Activated T-cell treated with anti-CD3 and anti-CD28 coated beads, Interleukin-2, amount 50 U/mL, for 48 hours (primary cell): ENCODE results near the gene RAB36.
A peak's percentile ranks its signal among the peaks of the same experiment; 100 is the strongest.

Experiments
- DNase-seq, 2 experiments: peaks; one replicate each; pipeline ENCODE4 v3.0.0-alpha.2; 2020

RAB36 gene

DNA sequence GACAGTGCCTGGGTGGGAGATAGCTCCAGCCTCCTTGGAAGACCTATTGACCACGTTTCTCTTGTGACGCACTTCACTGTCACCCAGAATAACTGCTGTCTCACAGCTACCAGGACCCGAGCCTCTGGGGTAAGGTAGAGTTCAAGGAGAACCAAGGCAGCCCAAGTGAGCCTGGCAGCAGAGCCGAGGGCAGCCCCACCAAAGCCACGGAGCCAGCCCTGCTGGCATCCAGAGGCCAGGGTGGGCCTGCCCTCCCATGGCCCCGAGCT lies 36.3 kb upstream of the RAB36 start:
- no peak for DNase-seq

DNA sequence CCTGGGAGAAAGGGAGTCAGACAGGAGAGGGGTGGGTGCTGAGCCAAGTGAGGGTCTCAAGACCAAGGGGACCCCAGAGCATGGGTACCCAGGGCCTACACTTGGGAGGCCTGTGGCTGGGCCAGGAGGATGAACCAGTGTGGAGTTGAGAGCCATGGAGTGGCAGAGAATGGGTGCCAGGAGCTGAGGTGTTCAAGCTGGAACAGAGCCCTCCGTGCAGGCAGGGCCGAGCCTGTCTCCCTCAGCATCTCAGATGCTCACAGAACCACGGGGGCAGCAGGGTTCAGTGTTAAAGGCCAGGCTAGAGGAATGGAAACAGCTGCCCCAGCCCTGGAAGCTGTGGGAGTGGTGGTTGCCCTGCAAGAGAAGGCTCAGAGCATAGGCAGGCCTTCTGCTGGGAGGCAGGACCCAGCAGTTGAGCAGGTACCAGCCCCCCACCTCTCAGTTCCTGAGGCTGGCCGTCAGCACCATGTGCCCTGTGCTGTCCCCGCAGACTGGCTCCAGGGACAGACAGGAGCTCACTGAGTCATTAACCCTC lies 35.8 kb upstream of the RAB36 start:
- DNase-seq, result no peak

DNA sequence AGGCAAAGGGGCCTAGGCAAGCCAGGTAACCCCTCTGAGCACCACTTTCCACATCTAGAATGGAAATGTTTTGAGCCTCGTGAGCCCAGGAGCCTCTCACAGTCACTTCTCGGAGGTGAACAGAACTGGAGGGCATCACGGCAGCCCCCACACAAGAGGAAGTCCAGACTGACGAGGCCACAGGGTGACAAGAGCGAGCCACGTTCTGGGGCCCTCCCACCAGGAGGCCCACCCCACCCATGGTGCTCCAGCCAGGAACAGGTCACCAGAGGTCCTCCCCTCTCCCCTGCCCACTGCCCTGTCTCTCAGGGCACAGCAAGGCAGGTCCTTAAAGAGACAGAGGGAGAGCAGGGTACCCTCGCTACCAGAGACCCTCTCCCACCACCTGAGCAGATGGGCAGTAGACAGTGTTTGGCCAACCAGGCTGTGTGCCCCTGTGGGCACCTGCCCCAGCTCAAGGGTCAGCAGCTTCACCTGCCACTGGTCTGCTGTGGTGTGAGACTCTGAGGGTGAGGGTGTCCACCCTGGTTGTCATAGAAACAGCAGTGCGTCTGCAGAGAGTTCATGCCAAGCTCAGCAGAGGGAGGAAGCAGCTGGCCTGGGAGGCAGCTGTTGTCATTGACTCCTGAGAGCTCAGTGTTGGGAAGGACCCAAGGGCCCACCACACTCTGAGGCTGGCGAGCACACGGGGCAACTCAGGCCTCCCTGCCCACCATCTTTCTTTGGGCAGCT lies 34.9 kb upstream of the RAB36 start:
- no peak for DNase-seq

DNA sequence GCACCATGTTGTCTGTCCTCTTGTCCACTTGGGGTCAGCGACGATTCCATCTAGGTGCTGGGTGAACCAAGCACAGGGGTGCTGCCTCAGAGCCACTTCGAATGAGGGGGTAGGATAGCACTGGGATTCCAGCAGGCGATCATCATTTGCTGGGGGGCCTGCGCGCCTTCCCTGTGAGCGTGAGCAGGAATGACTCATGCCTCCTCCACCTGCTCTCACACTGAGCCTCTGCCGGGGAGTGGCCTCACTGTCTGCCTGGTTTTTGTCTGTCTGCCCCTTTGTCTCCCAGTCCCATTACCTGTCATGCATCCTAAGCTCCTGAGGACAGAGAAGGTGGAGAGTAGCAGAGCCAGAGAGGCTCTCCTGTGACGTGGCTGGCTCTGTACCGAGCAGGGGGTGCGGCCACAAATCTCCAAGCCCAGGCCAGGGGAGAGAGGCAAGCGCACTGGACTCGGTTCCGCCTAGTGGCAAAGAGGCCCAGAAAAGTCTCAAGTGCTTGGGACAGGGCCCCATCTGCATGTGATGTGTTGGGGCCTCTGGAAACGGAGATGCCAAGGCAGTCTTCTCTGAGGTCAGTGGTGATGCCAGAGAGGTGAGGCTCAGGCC lies 34.3 kb upstream of the RAB36 start:
- no peak for DNase-seq

DNA sequence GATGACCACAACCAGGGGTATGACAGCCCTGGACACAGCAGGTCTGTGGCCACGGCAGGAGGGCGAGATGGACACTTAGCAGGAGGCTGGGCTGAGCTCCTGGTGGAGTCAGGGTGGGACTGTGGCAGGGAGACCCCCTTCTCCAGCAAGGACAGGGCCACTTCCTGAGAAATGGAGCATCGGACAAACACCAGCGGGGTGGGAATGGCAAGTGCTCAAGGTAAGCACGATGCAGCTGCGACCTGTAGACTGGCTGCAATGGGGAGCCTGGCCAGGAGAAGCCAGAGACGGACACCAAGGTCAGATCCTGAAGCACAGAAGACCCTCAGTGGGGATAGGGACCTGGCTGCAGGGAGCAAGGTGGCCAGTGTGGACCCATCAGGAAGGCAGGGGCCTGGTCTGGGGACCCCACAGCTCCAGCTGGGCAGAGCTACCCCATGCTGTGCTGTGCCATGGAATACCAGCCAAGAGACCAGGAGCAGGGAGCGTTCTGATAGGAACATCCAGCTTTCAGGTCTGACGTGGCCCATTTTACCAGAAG lies 32.7 kb upstream of the RAB36 start:
- DNase-seq, result no peak

DNA sequence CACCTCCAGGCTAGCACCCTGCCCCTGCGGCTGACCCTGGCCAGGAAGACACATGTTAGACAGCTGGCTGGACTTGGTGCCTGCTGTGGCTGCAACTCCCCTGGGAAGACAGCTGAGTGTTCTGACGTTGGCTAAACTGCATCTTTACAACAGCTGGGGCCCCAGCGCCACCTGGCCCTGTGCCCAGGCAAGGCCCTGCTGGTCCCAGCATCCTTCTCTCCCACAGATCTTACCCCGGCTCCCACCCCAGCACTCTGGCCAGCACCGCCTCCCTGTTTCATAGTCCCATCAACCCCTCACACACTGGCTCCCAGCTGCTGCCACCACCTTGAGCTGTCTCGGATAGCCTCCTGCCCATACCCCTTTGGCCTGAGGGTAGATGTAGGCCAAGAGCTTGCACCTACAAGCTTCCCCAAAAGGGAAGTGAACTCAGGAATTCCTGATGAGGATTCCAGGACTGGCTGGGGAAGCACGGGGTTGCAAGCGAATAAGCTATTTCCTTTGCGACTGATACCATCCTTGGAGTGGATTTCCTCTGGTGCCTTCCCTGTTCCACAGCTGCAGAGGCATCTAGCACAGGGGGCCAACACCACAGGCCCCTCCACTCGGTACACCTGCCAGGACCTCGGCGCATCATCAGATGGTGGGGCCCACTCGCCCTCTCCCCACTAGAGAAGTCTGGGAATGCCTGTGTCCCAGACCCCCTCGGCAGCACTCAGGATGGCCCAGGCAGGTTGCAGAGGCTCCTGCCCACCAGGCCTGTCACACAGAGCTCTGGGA lies 32.0 kb upstream of the RAB36 start:
- no peak for DNase-seq

DNA sequence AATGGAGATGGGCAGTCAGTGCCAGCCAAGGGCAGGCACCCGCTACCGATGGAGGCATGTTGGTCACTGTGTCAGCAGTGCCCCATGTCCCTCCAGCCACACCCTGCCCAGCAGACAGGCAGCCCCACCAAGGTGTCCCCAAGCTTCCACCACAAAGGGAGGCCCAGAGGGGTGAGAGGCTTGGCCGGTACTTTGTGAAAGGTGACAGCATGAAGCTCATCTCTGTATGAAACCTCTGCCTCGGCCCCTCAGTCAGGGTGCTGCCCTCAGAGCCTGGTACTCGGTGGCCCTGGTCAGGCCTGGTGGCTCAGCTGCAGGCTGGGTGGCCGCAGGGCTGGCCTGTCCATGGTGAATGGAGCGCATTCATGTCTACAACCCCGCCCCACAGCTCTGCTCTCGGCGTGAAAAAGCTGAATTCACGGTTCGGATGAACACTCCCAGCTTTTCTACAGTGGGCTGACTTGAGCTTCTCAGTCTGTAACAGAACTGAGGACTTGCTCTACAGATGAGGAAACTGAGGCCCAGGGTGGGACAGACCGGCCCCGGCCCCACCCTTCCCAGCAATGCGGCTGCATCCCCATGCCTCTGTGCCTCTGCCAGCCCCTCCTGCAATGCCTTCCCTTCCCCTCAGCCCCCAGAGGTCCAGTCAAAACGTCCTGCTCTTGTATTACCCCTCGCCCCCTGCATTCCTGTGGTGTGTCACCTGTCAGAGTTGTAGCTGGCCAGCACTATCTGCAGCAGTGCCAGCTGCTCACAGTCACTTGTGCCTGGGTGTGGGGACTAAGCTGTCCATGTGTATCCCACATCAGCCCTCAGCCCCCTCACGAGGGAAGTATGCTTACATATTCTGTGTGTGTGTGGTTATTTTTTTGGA lies 31.2 kb upstream of the RAB36 start:
- DNase-seq, result no peak

DNA sequence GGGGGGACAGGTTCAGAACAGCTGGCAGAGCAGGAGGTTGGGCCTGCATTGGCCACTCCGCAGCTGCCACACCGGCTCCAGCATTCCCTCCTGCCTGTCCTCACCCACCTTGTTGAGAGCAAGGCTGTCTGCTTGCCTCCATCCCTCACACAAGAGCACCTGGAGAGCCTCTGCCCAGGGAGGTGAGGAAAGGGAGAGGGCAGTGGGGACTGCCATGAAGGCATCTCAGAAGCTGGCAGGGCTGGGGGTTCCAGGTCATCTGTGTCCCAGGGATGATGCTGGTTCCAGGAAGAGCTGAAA lies 30.6 kb upstream of the RAB36 start:
- DNase-seq, result no peak

DNA sequence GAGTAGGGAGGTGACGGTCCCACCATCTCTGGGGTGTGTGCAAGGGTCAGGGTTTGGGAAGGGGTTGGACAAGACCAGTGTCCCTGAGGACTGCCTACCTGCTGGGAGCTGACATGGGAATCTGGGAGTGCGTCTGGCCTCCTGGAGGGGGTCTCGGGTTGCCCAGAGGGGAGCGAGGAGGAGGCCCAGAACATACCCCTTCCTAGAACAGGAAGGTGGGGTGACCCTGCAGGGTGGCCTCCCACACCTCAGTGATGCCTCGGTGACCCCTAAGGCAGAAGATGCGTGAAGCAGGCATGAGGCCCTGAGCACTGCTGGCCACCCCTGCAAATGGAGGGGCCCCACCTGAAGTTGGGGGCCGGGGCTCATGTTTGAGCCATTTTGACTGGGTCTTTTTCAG lies 29.9 kb upstream of the RAB36 start:
- DNase-seq, result no peak

DNA sequence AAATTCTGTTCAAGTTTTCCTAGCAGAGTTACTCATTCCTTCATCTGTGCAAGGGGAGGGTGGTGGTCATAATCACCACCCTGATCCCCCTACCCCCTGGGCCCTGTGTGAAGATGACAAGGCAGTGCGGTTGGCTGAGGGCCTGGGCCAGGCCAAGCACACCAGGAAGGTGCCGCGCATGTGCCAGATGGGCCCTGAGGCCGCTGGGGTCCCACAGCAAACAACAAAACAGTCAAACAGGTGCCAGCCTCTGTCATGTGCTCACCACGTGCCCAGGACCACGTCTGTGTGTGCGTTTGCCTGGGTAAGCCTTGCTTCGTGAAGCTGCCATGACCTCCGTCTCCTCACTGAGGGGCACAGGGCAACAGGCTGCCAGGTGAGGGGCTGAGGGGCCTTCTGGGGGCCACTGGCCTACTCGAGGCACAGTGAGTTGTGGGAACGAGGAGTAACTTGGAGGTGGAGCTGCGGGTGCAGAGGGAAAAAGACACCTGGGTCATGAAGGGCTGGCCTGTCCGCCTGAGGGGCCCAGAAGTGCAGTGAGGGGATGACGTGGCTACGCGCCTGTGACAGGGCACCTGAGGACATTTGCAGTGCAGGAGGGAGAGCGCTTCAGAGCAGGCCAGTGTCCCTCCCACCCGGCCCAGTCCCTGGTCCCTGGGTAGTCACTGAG lies 29.3 kb upstream of the RAB36 start:
- DNase-seq, result no peak

DNA sequence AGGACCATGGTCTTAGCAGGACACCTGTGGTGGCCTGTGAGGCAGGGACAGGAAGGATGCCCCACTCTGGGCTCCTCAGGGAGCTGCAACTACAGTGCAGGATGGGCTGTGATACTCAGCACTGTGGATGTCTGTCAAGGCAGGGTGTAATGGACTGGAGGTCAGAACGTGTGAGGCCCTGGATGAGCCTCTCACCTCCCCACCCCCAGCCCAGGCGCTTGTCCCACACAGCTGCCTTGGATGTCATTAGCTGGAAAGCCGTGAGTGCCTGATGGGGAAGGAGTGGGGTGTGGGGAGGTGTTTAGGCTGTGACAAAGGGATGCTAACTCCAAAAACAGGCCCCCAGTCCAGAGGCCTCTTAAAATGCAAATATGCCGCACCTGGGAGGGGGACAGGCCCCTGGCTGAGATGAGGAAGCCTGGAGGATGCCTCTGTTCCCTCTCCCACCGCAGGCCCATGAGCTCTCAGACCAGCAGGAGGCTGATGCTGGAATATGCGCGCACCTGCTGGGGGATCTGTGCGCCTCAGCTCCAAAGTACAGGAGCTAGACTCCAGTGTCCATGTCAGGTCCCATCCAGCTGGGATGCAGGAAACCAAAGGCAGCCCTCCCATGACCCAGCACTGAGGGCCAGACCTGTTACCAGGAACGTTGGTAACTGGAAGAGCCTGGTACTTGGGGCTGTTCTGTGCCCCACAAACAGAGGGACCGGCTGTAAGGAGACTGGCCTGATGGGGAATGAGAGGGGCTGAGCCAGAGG lies 28.6 kb upstream of the RAB36 start:
- no peak for DNase-seq

DNA sequence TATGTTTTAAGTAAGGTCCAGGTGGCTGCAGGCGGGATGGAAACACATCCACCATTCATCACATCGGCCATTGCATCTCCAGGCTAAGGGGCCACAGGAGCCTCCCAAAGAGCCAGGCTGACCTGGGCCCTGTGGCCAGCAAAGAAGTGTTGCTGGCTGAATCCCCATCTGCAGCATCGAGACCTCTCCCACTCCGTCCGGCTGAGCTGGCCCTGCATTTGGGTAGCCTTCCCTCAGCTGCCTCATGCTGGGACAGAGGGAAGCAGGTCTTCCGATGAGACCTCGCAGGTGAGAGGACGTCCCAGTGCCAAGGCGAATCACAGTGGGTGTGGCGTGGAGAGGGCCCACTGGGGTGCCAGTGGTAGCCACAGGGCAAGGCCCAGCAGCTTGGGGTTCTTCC lies 28.0 kb upstream of the RAB36 start:
- no peak for DNase-seq

DNA sequence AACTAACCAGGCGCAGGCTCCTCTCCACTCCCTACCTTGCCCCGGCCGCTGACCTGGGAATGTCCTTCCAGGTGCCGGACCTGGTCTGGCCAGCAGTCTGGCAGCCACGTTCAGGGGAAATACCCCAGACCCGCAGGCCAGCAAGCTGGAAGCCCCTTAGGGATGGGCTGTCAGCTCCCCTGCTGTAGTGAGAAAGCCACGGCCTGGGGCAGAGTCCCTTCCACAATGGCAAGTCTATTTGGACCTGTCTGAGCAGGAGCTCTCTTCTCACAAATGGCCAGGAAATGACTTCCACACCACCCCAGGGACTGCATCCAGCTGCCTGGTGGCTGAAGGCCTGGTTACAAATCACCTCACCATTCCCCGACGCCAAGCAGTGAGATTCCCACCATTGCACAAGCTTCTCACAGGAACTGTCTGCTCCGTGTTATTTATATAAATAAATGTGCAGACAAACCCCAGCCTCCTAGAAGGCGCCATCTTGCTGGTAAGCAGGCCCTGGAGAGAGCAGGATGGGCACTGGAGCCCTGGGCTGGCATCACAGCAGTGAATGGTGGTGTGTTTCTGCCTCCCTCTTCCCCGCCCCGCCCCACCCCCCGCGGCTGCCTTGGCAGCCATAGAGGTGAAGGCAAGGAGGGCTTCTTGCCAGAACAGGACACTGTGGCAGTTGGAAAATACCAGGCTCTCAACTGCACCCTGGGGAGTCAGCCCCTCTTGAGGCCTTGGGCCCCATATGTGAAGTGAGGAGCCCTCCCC lies 27.2 kb upstream of the RAB36 start:
- DNase-seq, result no peak

DNA sequence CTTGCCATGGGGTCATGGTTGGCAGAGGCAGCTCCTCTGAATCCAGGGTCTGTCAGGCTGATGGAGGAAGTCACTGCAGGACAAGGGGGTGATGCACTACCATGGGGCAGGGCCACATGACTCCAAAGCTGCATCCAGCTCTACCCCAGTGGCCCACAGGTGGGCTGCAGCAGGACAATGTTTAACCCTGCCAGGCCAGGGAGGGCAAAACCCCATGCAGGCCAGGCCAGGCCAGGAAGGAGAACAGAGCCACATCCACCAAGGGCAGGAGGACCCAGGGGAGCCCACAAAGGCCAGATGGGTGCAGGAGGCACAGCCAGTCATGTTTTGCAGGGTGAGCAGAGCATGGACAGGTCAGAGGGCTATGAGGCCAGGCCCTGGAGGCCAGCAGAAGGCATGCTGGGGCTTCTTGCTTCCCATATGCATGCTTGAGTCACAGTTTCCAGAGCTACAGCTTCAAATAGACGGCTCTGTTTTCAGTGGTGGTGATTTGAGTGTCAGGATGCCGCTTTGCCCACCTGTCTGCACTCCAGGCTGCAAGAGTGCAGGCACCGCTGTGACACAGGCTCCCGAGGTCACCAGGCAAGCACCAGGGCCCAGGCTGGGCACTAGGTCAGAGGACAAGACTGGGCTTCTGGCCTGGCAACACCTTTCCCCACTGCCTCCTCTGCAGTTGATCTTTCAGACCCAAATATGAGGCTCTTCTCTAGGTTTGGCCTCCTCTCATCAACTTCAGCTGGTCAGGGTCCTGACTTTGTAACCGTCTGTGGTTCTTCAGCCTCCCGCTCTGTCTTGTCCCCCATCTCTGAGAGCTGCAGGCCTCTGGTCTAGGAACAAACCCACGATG lies 26.4 kb upstream of the RAB36 start:
- DNase-seq, result peak in 1 of 2 experiments; percentile 23

DNA sequence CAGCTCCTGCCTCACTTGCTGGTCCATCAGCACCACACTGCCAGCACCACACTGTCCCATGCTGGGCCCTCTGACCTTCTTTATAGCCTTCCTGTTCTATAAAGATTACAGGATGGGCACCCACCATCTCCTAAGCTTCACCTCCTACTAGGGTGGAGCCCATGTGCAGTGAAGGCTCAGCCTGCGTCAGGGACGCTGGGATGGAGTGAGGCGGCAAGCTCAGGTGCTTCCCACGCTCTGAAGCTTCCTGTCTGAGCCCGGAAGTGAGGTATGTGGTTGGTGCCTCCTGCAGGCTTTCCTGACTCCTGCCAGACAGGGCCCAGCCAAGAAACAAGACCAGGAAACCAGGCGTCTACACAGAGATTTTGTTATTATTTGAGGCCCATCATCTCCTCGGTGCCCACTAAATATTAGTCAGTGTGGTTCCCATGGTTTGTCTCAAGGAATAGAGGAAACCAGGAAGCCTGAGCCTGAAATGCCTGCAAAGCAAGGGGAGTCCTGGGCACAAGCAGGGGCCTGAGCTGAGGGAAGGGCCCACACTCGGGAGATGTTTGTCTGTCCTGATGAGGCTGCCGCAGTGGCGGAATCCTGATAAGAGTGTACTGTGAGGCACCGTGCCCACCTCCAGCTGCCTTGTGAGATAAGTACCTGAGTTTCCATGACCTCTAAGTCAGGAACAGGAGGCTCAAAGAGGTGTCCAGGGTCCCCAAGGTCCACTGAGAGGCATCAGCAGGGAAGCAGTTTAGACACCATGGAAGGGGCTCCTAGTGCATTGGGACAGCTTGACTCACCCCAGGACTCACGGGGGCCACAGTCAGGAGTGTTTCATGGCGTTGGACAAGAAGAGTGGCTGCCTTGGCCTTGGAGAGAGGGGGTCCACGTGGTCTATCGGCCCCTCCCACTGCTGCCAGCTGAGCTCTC lies 25.5 kb upstream of the RAB36 start:
- DNase-seq, result peak; percentile 66 to 71

DNA sequence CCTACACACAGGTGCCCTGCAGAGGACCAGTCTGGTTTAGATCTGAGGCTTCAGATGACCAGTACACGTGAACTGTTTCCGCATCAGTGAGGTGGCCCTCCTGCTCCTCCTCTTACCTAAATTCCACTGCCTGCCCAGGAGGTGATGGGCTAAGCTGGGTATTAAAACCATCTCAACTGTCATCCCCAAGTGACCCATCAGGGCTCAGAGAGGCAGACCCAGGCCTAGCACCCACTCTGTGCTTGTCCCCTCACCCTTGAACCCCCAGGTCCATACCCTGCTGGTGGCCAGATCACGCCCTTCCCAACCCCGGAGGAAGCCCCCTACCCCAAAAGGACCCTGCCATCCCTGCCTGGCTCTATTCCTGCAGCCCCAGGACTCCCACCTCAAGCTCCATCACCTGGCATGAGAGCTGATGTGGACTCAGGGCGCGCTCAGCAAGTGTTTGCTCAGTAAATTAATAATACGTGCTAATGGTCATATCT lies 24.8 kb upstream of the RAB36 start:
- DNase-seq, result no peak

DNA sequence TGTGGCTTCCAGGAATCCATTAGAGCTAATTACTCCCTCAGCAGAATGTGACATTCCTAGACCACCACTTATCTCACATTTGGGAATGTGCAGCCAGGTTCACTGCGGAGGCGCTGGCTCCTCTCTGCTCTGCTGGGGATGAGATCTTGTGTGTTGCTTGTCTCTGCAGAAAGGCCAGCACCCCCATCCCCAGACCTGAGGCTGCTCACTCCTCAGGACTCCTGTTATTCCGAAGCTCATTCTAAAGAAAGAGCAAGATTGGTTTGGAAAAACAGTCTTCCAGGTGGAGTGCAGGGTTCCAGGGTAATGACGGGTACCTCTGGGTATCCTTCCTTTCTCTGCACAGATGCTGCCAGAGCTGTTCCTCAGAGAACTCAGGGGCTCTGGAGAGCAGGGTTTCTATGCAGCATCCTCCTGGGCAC lies 24.3 kb upstream of the RAB36 start:
- DNase-seq, result no peak

DNA sequence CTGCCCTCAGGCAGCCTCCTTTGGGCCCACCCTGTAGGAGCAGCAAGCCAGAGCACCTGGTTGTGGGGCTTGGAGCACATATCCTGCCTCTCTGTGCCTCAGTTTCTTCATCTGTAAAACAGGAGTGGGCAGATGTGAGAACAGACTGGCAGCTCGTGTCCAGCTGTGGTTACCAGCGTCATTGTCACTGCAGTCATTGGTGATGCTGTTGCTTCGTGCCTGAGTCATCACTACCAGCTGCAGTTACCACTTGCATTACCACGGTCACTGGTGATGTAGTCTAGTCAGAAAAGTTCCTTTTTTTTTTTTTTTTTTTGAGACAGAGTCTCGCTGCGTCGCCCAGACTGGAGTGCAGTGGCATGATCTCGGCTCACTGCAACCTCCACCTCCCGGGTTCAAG lies 23.9 kb upstream of the RAB36 start:
- DNase-seq, result no peak
